ENCODE data around the gene EFNA4. TPM values are rescaled to one million over a fixed set of nuclear protein-coding genes. Genes with fewer than 3 reads are reported as not detected.
A peak's percentile ranks its signal among the peaks of the same experiment; 100 is the strongest.

The EFNA4 gene
- total and polyA plus RNA-seq, 4 donors = 1.8 to 4.7 (median 3.3) TPM

GRCh38 chr1:155017946-155018316 is 45.6 kb upstream of the EFNA4 start:
- DNase-seq (ENCODE audit: low spot score) = no peak
- no peaks in the 10 kb centered on the region for H3K27me3 ChIP-seq (ENCODE audit: control insufficient read depth in 4 of 4, insufficient read depth in 4 of 4, low read length in 3 of 4)
- no peak overlapping the region for H3K4me3 ChIP-seq (ENCODE audit: low read depth in 1 of 3, low read length in 3 of 3)
- H3K9ac ChIP-seq (ENCODE audit: low read depth in 1 of 2, low read length in 2 of 2) = no peak overlapping the region
- WGBS = 69% methylated on average over 6 of the region's 6 CpGs
- peaks cover 3 to 19% (median 9%) of the 10 kb centered on the region in 4 donors for H3K36me3 ChIP-seq (ENCODE audit: control insufficient read depth in 4 of 4, insufficient read depth in 3 of 4, low read depth in 1 of 4, low read length in 3 of 4)
- H3K27ac ChIP-seq (ENCODE audit: low read depth in 1 of 2, low read length in 2 of 2) = peak overlapping the region; percentile 46 to 70
- no peaks in the 10 kb centered on the region for H3K9me3 ChIP-seq (ENCODE audit: control insufficient read depth in 4 of 4, low read length in 3 of 4)
- peaks cover 6 to 46% (median 24%) of the 10 kb centered on the region in 4 donors for H3K4me1 ChIP-seq (ENCODE audit: control insufficient read depth in 4 of 4, insufficient read depth in 4 of 4, low read length in 3 of 4)
- TF ChIP-seq HNF4G (IDR thresholded peaks at IDR 0.05) (no peak), SP1 (IDR thresholded peaks at IDR 0.05) (no peak), ZBTB33 (IDR thresholded peaks at IDR 0.05) (no peak), GABPA (IDR thresholded peaks at IDR 0.05 in 1 of 2, conservative IDR thresholded peaks at IDR 0.05 in 1 of 2) (no peak), CTCF (IDR thresholded peaks at IDR 0.05; ENCODE audit: low read depth, low read length, missing input control) (no peak), NR2F2 (IDR thresholded peaks at IDR 0.05) (no peak), HNF4A (conservative IDR thresholded peaks at IDR 0.05) (no peak), YY1 (IDR thresholded peaks at IDR 0.05) (no peak), JUND (IDR thresholded peaks at IDR 0.05) (no peak), RXRA (IDR thresholded peaks at IDR 0.05) (no peak), FOXA1 (IDR thresholded peaks at IDR 0.05) (no peak), REST (IDR thresholded peaks at IDR 0.05) (no peak), FOXA2 (IDR thresholded peaks at IDR 0.05) (no peak), TAF1 (conservative IDR thresholded peaks at IDR 0.05) (no peak), RAD21 (IDR thresholded peaks at IDR 0.05) (no peak), MAX (IDR thresholded peaks at IDR 0.05) (no peak), EGR1 (IDR thresholded peaks at IDR 0.05; ENCODE audit: low read depth in 2 of 2) (no peak), ATF3 (IDR thresholded peaks at IDR 0.05) (no peak)

All from liver (tissue), 9 donors.